CD4-positive, alpha-beta T cell treated with Interleukin-12 subunit alpha and Interleukin-12 subunit beta, for 1 hour (primary cell): ENCODE data around the gene OR6C76.
"Not testable (repeated sequence)": the region's sequence is repeated elsewhere in the genome, so short reads cannot be mapped to it uniquely, and the experiment has no call there.

Experiments used
- DNase-seq: peaks from one replicate; pipeline ENCODE4 v3.0.0-alpha.2; 2020

OR6C76 gene

GRCh38 chr12:55425954-55426353 lies at the start of gene OR6C76:
OR6C76 (plus strand) TSS chr12:55426254; CDS start chr12:55426254, 0 bp downstream.
- DNase-seq, result no peak

- no peak for DNase-seq
Measured at GRCh38 chr12:55385891-55386290, 40.2 kb upstream of the OR6C76 start.

GRCh38 chr12:55392032-55392795 lies 33.8 kb upstream of the OR6C76 start:
- no peak for DNase-seq

GRCh38 chr12:55396326-55396725 lies 29.7 kb upstream of the OR6C76 start:
- no peak for DNase-seq

GRCh38 chr12:55400229-55400628 lies 25.8 kb upstream of the OR6C76 start, which contains the start of gene OR6C65:
OR6C65 (plus strand) TSS chr12:55400529; CDS start chr12:55400529, 0 bp downstream.
- DNase-seq, result no peak

- DNase-seq, result no peak
Measured at GRCh38 chr12:55407866-55408265, 18.2 kb upstream of the OR6C76 start.

- DNase-seq, result not testable (repeated sequence)
Measured at GRCh38 chr12:55409133-55409532, 16.9 kb upstream of the OR6C76 start.

GRCh38 chr12:55412138-55412537 lies 13.9 kb upstream of the OR6C76 start:
- DNase-seq, result not testable (repeated sequence)

GRCh38 chr12:55413498-55414388 lies 12.3 kb upstream of the OR6C76 start:
- DNase-seq, result not testable (repeated sequence)

- not testable (repeated sequence) for DNase-seq
Measured at GRCh38 chr12:55414396-55414823, 11.6 kb upstream of the OR6C76 start.

- not testable (repeated sequence) for DNase-seq
Measured at GRCh38 chr12:55414889-55415288, 11.2 kb upstream of the OR6C76 start.

GRCh38 chr12:55416961-55417360 lies 9.1 kb upstream of the OR6C76 start:
- DNase-seq, result no peak

- DNase-seq, result no peak
Measured at GRCh38 chr12:55420307-55420962, 5.6 kb upstream of the OR6C76 start.

GRCh38 chr12:55428331-55429243 lies 2.5 kb downstream of the OR6C76 start:
- DNase-seq, result no peak

- DNase-seq, result not testable (repeated sequence)
Measured at GRCh38 chr12:55441233-55441632, 15.2 kb downstream of the OR6C76 start.

GRCh38 chr12:55443776-55444175 lies 17.7 kb downstream of the OR6C76 start, which contains the start of gene OR6C2:
OR6C2 (plus strand) TSS chr12:55444076; CDS start chr12:55452214, 8,138 bp downstream.
- no peak for DNase-seq

- no peak for DNase-seq
Measured at GRCh38 chr12:55445357-55445756, 19.3 kb downstream of the OR6C76 start.

GRCh38 chr12:55446326-55446725 lies 20.3 kb downstream of the OR6C76 start:
- DNase-seq, result no peak

GRCh38 chr12:55448825-55449224 lies 22.8 kb downstream of the OR6C76 start:
- DNase-seq, result no peak

GRCh38 chr12:55464926-55465325 lies 38.9 kb downstream of the OR6C76 start:
- DNase-seq, result not testable (repeated sequence)

- DNase-seq, result no peak
Measured at GRCh38 chr12:55467836-55468235, 41.8 kb downstream of the OR6C76 start.

- DNase-seq, result no peak
Measured at GRCh38 chr12:55469291-55469690, 43.2 kb downstream of the OR6C76 start.
